Posterior vena cava (tissue), 2 donors: ENCODE results near the gene NUFIP2. TPM values are rescaled to one million over a fixed set of nuclear protein-coding genes. Genes with fewer than 3 reads are reported as not detected.

Experiments
- DNase-seq: peaks from one replicate; pipeline ENCODE4 v3.0.0-alpha.2; 2020; ENCODE audit warnings: low spot score
- intact Hi-C, 2 donors: fragments of 100-400 bp; cut with DNase I; formaldehyde crosslinking; loops; one replicate each; pipeline versions ENCODE4 v1.14.1 to v1.14.2; 2022 to 2023
- total RNA-seq, 2 donors: library from RNA; stranded (reverse); fragmentation: NEBNext Ultra II Directional; extraction: Animal tissue kit (Norgen Biotek cat#: 25700); gene quantifications; one replicate each; pipeline ENCODE4 v1.2.1, GENCODE V29; 2021
- donor health status: DM: yes; HTN: yes; CAD: no.
- donor health status: DM: yes; HTN: yes; CAD: no.

NUFIP2 gene
- total RNA-seq, 2 donors from 2014 or later: 39.6 to 46.9 TPM

DNA sequence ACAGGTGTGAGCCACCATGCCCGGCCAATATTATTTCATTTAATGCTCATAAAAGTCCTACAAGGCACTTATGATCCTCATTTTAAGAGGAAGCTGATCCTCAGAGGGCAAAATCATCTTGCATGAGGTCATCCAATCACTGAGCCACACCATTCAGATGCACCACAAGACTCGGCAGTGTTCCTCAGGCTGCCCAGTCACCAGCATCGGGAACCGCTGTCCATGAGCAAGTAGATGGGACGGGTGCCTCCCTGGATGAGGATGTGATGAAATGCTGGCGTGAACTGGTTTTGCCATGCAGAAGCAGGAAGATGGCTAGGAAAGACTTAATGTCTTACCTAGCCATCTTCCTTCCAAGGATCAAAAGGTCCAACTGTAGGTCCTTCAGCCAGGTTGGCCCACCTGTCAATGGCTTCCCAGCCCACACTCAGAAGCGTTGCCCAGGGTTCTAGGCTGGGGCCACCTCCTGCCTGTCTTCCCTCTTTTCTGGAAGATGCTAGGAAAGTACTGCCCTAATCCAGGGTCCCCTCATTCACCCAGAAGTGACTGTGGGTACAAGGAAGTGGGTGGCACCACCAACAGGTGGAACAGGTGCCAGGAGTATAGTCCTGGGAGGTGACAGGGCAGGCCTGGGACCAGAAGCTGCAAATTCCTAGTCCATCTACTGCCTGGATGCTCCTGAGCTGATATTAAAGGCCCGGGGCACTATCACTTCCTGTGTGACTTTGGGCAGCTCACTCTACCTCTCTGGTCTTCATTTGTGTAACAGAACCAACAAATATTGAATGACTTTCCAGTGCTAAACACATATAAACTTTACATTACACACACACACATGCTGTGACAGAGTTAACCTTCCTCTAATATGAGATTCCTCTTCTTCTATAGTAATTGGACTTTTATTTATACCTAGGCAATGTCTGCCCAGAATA is 79.5 kb downstream of the NUFIP2 start:
- intact Hi-C loops: no loop called here
- DNase-seq: no peak

DNA sequence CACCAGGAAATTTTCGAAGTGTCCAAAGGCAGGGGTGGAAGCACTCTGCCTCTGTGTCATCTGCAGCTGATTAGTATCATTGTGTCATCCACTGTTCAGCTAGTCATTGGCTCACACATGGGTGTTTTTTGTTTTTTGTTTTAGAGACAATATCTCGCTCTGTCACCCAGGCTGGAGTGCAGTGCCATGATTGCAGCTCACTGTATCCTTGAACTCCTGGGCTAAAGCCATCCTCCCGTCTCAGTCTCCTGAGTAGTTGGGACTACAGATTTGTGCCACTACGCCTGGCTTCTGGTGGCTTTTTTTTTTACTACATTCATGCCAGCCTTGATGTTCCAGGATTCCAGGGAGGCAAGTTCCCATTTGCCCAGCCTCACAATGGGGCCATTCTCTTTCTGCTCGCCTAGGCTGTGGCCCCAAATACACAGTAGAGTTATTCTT is 81.2 kb downstream of the NUFIP2 start:
- intact Hi-C loops: no loop called here
- DNase-seq: no peak

DNA sequence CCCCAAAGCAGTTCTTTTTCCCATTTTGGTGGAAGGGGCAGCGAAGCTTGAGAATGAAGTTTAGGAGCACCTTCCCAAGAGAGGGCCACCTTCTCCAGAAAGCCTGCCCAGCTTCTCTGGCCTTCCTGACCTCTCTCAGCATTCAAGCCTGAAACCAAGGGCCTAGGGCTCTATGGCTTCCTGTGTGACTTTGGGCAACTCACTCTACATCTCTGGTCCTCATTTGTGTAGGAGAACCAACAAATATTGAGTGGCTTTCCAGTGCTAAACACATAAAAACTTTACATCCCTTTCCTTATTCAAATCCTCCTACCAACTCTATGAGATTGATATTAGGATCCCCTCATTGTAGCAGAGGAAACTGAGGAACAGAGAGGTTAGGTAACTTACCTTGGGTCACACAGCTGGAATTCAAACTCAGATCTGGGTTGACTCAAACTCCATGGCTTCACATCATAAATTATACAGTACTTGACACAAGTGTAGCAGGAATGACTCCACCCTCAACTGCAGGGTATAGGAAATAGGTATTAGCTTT is 81.8 kb downstream of the NUFIP2 start:
- no peak for DNase-seq
- intact Hi-C loops: no loop called here

- intact Hi-C loops: no loop called here
- DNase-seq: no peak
These were observed 83.1 kb downstream of the NUFIP2 start for GRCh38 chr17:29210879-29211278.

GRCh38 chr17:29209073-29209472 is 84.9 kb downstream of the NUFIP2 start:
- intact Hi-C loops: no loop called here
- DNase-seq: no peak

DNA sequence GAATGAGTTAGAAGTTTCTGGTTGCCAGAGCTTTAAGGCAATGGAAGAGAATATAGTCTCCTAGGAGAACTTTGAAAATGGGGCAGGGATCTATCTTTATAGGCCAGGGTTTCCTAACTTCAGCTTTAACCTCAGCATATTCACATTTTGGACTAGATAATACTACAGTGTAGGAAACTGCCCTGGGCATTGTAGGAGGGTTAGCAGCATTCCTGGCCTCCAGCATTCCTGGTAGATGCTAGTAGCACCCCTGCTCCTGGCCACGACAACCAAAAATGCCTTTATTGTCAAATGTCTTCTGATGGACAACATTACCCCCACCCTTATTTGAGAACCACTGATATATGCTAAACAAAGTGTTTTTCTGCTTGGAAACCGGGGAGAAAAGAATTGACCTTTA is 86.0 kb downstream of the NUFIP2 start:
- intact Hi-C loops: no loop called here
- DNase-seq: no peak

Other genes with a start within 250 kb of the NUFIP2 start
- gene MYO18A, start 113.8 kb downstream of the NUFIP2 start, total RNA-seq: 10 to 100 TPM; 76.3 to 87.9 TPM
- gene CRYBA1, start 47.3 kb downstream of the NUFIP2 start, total RNA-seq: not detected
- 10 to 100 TPM; 70.8 to 78.1 TPM for gene TAOK1, start 96.2 kb upstream of the NUFIP2 start, total RNA-seq